Esophagus muscularis mucosa (tissue), 4 donors: Measurements from ENCODE around the gene TMPRSS4. TPM values are rescaled to one million over a fixed set of nuclear protein-coding genes. Genes with fewer than 3 reads are reported as not detected.

Experiments used
- DNase-seq: peaks from one replicate; pipeline ENCODE4 v3.0.0-alpha.2; 2017; ENCODE audit errors: extremely low spot score
- H3K27ac ChIP-seq, 4 donors: fragments of 200-600 bp; sonication (generic); replicated peaks in 1 of 4; 1 replicate in 3 of 4; 2 replicates in 1 of 4; pipeline ENCODE4 v1.5.1; 2016 to 2019; ENCODE audit warnings: mild to moderate bottlenecking in 1 of 4
- H3K27me3 ChIP-seq, 4 donors: fragments of 200-600 bp; sonication (generic); one replicate each; pipeline versions ENCODE4 v1.5.1 to v1.6.0; 2016 to 2019
- H3K36me3 ChIP-seq, 4 donors: fragments of 200-600 bp; sonication (generic); one replicate each; pipeline ENCODE4 v1.5.1; 2016 to 2019
- H3K4me1 ChIP-seq, 4 donors: fragments of 200-600 bp; sonication (generic); one replicate each; pipeline ENCODE4 v1.5.1; 2016 to 2019
- H3K4me3 ChIP-seq, 4 donors: fragments of 200-600 bp; sonication (generic); 1 replicate in 2 of 4; 2 replicates in 2 of 4; pipeline ENCODE4 v1.5.1; 2016 to 2019; ENCODE audit warnings: mild to moderate bottlenecking in 4 of 4, moderate library complexity in 1 of 4
- H3K9me3 ChIP-seq, 4 donors: fragments of 200-600 bp; sonication (generic); 1 replicate in 3 of 4; 2 replicates in 1 of 4; pipeline ENCODE4 v1.5.1; 2016 to 2019
- CTCF ChIP-seq, 3 experiments: fragments of 200-600 bp in 2 of 3; fragments of 450-650 bp in 1 of 3; sonication (generic) in 2 of 3; IDR thresholded peaks; one replicate each; pipeline ENCODE4 v1.5.1; 2017 to 2019; ENCODE audit warnings: antibody characterized with exemption in 3 of 3, mild to moderate bottlenecking in 2 of 3, moderate library complexity in 1 of 3
- EP300 ChIP-seq: sonication (generic); formaldehyde crosslinking; IDR thresholded peaks from one replicate; pipeline ENCODE4 v1.6.1; 2017; ENCODE audit warnings: antibody characterized with exemption
- POLR2A ChIP-seq: fragments of 450-650 bp; IDR thresholded peaks from one replicate; pipeline ENCODE4 v1.6.1; 2017; ENCODE audit warnings: antibody characterized with exemption, moderate library complexity, mild to moderate bottlenecking, low read depth
- POLR2AphosphoS5 ChIP-seq, 2 donors: sonication (generic); formaldehyde crosslinking; IDR thresholded peaks; one replicate each; pipeline ENCODE4 v1.6.1; 2017; ENCODE audit warnings: antibody characterized with exemption in 2 of 2
- WGBS: methylation state at CpG from one replicate; pipeline ENCODE4 v1.1.5; 2018; 5-methylcytosine and 5-hydroxymethylcytosine counted together
- intact Hi-C: fragments of 100-400 bp; cut with DNase I; formaldehyde crosslinking; loops from one replicate; pipeline ENCODE4 v1.15.1; 2023
- total RNA-seq, 4 donors: library from RNA; depleted of rRNA; stranded (reverse); fragments of >200 nt; gene quantifications; one replicate each; pipeline versions ENCODE4 v1.1.0 to v1.2.1, GENCODE V29; 2016

The TMPRSS4 gene
- total RNA-seq, 4 donors from 2014 or later: 0.17 to 0.33 (median 0.26) TPM; not detected in 1

GRCh38 chr11:118129471-118130172 lies 52.7 kb downstream of the TMPRSS4 start:
- TF ChIP-seq CTCF (IDR thresholded peaks at IDR 0.05) (no peak), POLR2AphosphoS5 (IDR thresholded peaks at IDR 0.05) (no peak), EP300 (no peak), POLR2A (no peak)
- Histone ChIP-seq H3K4me3 (no peak overlapping the region), H3K27me3 (peaks cover 0 to 12% (median 2%) of the 10 kb centered on the region in 4 donors), H3K4me1 (peaks cover 0 to 8% (median 0%) of the 10 kb centered on the region in 4 donors), H3K9me3 (no peaks in the 10 kb centered on the region), H3K36me3 (no peaks in the 10 kb centered on the region), H3K27ac (no peak overlapping the region)
- intact Hi-C loops: no loop called here
- WGBS: 60% methylated on average over 6 of the region's 6 CpGs
- DNase-seq: no peak

- H3K27me3 ChIP-seq: peaks cover 0 to 37% (median 2%) of the 10 kb centered on the region in 4 donors
- no peak overlapping the region for H3K27ac ChIP-seq
- DNase-seq: no peak
- peaks cover 0 to 8% (median 0%) of the 10 kb centered on the region in 4 donors for H3K4me1 ChIP-seq
- WGBS: 80% methylated on average over 15 of the region's 15 CpGs
- TF ChIP-seq POLR2AphosphoS5 (IDR thresholded peaks at IDR 0.05) (no peak), CTCF (IDR thresholded peaks at IDR 0.05) (no peak), POLR2A (no peak), EP300 (no peak)
- intact Hi-C loops: no loop called here
- H3K36me3 ChIP-seq: peaks cover 0 to 6% (median 0%) of the 10 kb centered on the region in 4 donors
- H3K4me3 ChIP-seq: no peak overlapping the region
- no peaks in the 10 kb centered on the region for H3K9me3 ChIP-seq
Measured at GRCh38 chr11:118132385-118133151, 55.7 kb downstream of the TMPRSS4 start.

GRCh38 chr11:118133816-118134215 lies 56.9 kb downstream of the TMPRSS4 start:
- intact Hi-C loops: no loop called here
- TF ChIP-seq POLR2A (no peak), EP300 (no peak), POLR2AphosphoS5 (IDR thresholded peaks at IDR 0.05) (no peak), CTCF (IDR thresholded peaks at IDR 0.05) (no peak)
- H3K27ac ChIP-seq: no peak overlapping the region
- 84% methylated on average over 10 of the region's 10 CpGs for WGBS
- peaks cover 0 to 39% (median 2%) of the 10 kb centered on the region in 4 donors for H3K27me3 ChIP-seq
- H3K4me3 ChIP-seq: no peak overlapping the region
- peaks cover 0 to 6% (median 0%) of the 10 kb centered on the region in 4 donors for H3K36me3 ChIP-seq
- H3K9me3 ChIP-seq: no peaks in the 10 kb centered on the region
- peaks cover 0 to 4% (median 0%) of the 10 kb centered on the region in 4 donors for H3K4me1 ChIP-seq
- no peak for DNase-seq

- no peaks in the 10 kb centered on the region for H3K4me1 ChIP-seq
- H3K27ac ChIP-seq: no peak overlapping the region
- peaks cover 0 to 49% (median 0%) of the 10 kb centered on the region in 4 donors for H3K27me3 ChIP-seq
- TF ChIP-seq POLR2A (no peak), POLR2AphosphoS5 (IDR thresholded peaks at IDR 0.05) (no peak), EP300 (no peak), CTCF (IDR thresholded peaks at IDR 0.05) (no peak)
- peaks cover 0 to 6% (median 0%) of the 10 kb centered on the region in 4 donors for H3K36me3 ChIP-seq
- intact Hi-C loops: no loop called here
- no peak overlapping the region for H3K4me3 ChIP-seq
- no peak for DNase-seq
- H3K9me3 ChIP-seq: no peaks in the 10 kb centered on the region
- WGBS: 85% methylated on average over 4 of the region's 7 CpGs
Measured at GRCh38 chr11:118135051-118135795, 58.3 kb downstream of the TMPRSS4 start.
